ENCODE results near the gene UBE2Z.
"Not testable (repeated sequence)": the region's sequence is repeated elsewhere in the genome, so short reads cannot be mapped to it uniquely, and the experiment has no call there.

UBE2Z gene

GRCh38 chr17:48908047-48908843 lies at the start of gene UBE2Z:
UBE2Z (plus strand) TSS chr17:48908407; CDS start chr17:48908504, 97 bp downstream.
- H3K4me3 ChIP-seq (ENCODE audit: low read depth, low read length) = peak within 1 kb of the TSS; percentile 75

- H3K4me3 ChIP-seq (ENCODE audit: low read depth, low read length) = no peak overlapping the region
These were observed 48.2 kb upstream of the UBE2Z start for GRCh38 chr17:48860034-48860433.

- H3K4me3 ChIP-seq (ENCODE audit: low read depth, low read length) = no peak overlapping the region
These were observed 47.8 kb upstream of the UBE2Z start for GRCh38 chr17:48860456-48860855.

- no peak overlapping the region for H3K4me3 ChIP-seq (ENCODE audit: low read depth, low read length)
These were observed 39.2 kb upstream of the UBE2Z start for GRCh38 chr17:48868916-48869500.

GRCh38 chr17:48869821-48870318 lies 38.3 kb upstream of the UBE2Z start:
- H3K4me3 ChIP-seq (ENCODE audit: low read depth, low read length) = no peak overlapping the region

- no peak overlapping the region for H3K4me3 ChIP-seq (ENCODE audit: low read depth, low read length)
These were observed 37.1 kb upstream of the UBE2Z start for GRCh38 chr17:48871035-48871550.

- no peak overlapping the region for H3K4me3 ChIP-seq (ENCODE audit: low read depth, low read length)
These were observed 36.5 kb upstream of the UBE2Z start for GRCh38 chr17:48871551-48872351.

GRCh38 chr17:48872409-48872808 lies 35.8 kb upstream of the UBE2Z start:
- not testable (repeated sequence) for H3K4me3 ChIP-seq (ENCODE audit: low read depth, low read length)

- H3K4me3 ChIP-seq (ENCODE audit: low read depth, low read length) = no peak overlapping the region
These were observed 35.0 kb upstream of the UBE2Z start for GRCh38 chr17:48873209-48873608.

- H3K4me3 ChIP-seq (ENCODE audit: low read depth, low read length) = no peak overlapping the region
These were observed 34.3 kb upstream of the UBE2Z start for GRCh38 chr17:48873696-48874443.

GRCh38 chr17:48878920-48879898 lies 29.0 kb upstream of the UBE2Z start:
- H3K4me3 ChIP-seq (ENCODE audit: low read depth, low read length) = no peak overlapping the region

- H3K4me3 ChIP-seq (ENCODE audit: low read depth, low read length) = no peak overlapping the region
These were observed 25.9 kb upstream of the UBE2Z start for GRCh38 chr17:48882272-48882671.

GRCh38 chr17:48883171-48883570 lies 25.0 kb upstream of the UBE2Z start:
- H3K4me3 ChIP-seq (ENCODE audit: low read depth, low read length) = no peak overlapping the region

- H3K4me3 ChIP-seq (ENCODE audit: low read depth, low read length) = no peak overlapping the region
These were observed 18.1 kb upstream of the UBE2Z start for GRCh38 chr17:48890086-48890485.

GRCh38 chr17:48892940-48893645 lies 15.1 kb upstream of the UBE2Z start:
- H3K4me3 ChIP-seq (ENCODE audit: low read depth, low read length) = peak overlapping the region; percentile 93

- peak overlapping the region; percentile 93 for H3K4me3 ChIP-seq (ENCODE audit: low read depth, low read length)
These were observed 14.3 kb upstream of the UBE2Z start for GRCh38 chr17:48893646-48894508.

- no peak overlapping the region for H3K4me3 ChIP-seq (ENCODE audit: low read depth, low read length)
These were observed 13.3 kb upstream of the UBE2Z start for GRCh38 chr17:48894886-48895285.

GRCh38 chr17:48901241-48901640 lies 7.0 kb upstream of the UBE2Z start:
- no peak overlapping the region for H3K4me3 ChIP-seq (ENCODE audit: low read depth, low read length)
